HTERT RPE-1 (cell line): ENCODE measurements around the gene TTC9.
"Not testable (repeated sequence)": the region's sequence is repeated elsewhere in the genome, so short reads cannot be mapped to it uniquely, and the experiment has no call there.

Source experiments
- in situ Hi-C: fragments of 300-500 bp; cut with MboI; formaldehyde crosslinking; loops from 4 replicates; pipeline ENCODE4 v1.14.3; 2020; ENCODE audit warnings: low sequenced_read_pairs

Gene TTC9

DNA sequence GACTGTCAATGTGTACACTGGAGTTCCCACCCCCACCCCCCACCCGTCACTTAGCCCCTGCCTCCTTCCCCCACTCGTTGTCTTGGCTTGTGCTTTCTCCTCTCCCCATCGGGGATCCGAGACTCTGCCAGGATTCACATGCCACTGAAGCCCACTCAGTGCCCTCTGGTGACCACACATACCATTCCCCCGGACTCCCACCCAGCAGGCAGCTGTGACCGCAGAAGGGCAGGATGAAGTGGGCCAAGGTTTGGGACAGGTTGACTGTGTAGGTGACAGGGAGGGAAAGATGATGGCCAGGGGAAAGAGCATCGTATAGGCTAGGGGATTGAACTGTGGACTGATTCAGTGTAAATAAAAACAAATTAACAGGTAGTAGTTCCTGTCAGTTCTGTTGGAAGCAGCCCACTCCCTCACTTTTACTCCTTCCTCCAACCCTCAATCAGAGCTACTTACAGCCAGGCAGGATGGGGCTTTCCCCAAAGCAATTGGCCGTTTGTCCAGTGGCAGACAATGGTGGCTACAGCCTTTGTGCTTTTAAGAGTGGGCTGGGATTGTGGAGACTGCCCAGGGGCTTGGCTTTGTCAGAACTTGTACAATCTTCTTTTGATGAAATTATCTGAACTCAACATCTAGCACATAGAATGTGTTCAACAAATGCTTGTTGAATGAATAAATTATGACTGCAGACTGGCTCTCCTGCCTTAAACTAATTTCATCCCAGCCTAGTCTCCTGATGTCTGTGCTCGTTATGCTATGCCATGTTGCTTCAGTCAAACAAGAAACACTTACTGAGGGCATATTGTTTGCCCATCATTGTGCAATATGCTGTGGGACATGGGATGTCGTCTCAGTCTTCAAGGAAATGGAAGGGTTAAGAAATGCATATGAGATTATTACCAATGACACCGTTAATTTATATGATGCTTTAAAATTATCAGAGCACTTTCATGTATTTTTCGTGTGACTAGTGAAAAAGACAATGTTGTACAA, 30.2 kb downstream of the TTC9 start:
- in situ Hi-C loops, result no loop called here

- in situ Hi-C loops, result no loop called here
Observed at GRCh38 chr14:70677341-70677740, 35.6 kb downstream of the TTC9 start.

- in situ Hi-C loops, result no loop called here
Observed at GRCh38 chr14:70680748-70681147, 39.0 kb downstream of the TTC9 start.

DNA sequence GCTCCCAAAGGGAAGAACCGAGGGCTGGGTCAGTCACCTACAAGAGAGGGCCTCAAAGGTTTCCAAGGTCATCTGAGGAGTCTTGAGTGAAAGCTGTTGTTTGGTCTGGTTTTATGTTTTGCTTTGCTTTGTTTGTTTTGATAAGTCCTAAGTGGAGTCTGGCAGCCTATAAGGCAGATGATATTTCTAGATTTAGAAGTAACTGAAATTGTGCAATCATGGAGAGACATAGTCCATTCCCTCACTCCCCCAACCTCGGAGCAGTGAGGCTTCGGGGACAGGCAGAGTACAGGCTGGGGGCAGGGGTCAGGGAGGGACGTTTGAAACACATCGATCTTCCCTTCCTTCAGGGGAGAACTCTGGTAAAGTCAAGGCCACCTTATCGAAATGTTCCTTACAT, 42.3 kb downstream of the TTC9 start:
- in situ Hi-C loops, result no loop called here

GRCh38 chr14:70685474-70686197, 43.9 kb downstream of the TTC9 start:
- in situ Hi-C loops, result no loop called here

DNA sequence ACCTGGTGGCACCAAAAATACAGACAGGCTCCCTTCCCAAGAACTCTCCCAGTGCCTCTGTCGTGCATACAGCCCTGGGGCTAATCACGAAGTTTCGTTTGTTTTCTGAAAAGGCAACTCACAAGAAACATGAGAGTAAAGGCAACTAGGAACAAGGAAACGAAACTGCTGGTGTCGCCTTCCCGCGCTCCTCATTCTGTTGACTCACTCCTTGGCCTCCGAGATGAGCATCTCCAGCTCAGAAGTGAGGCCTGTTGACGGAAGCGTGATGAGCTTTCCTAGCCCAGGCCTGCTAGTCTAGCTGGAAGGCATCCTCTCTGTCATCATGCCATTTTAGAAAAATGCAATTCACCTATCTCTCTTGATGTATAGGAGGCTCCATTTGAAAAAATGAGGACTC, 50.5 kb downstream of the TTC9 start:
- in situ Hi-C loops, result no loop called here

- in situ Hi-C loops, result no loop called here
Observed at GRCh38 chr14:70696026-70696425, 54.3 kb downstream of the TTC9 start.

DNA sequence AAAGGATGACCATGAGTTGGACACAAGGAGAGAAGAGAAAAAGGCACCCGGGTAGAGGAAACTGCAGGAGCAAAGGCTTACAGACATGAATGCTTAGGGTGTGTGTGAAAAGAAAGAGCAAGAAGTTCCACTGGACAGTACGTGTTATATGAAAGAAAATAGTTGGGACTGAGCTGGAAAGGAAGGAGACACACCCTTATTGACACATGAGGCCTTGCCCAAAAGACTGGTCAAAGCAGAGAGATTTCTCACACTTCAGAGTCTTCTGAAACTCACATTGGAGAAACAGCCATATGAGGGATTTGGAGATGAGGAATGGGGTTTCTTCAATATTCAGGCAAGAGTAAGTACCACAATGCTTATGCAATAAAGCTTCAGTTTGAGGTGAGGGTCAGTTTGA, 56.0 kb downstream of the TTC9 start:
- in situ Hi-C loops, result no loop called here

GRCh38 chr14:70698288-70698687, 56.6 kb downstream of the TTC9 start:
- in situ Hi-C loops, result no loop called here

GRCh38 chr14:70699646-70700045, 57.9 kb downstream of the TTC9 start:
- in situ Hi-C loops, result no loop called here

- in situ Hi-C loops, result no loop called here
Observed at GRCh38 chr14:70700955-70701585, 59.4 kb downstream of the TTC9 start.

- in situ Hi-C loops, result no loop called here
Observed at GRCh38 chr14:70701610-70702009, 59.9 kb downstream of the TTC9 start.

DNA sequence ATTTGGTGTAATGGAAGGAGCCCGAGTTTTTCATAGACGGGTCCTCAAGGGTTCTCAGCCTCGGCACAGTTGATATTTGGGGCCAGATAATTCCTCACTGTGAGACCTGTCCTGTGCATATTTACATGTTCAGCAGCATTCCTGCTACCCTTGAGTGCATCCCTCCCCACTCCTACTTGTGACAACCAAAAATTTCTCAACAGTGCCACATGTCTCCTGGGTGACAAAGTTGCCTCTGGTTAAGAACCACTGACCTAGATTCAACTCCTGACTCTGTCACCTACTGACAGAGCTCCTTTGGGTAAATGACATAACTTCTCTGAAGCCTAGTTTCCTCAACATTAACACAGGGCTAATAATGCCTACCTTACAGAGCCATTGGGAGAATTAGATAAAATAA, 60.4 kb downstream of the TTC9 start:
- in situ Hi-C loops, result no loop called here

DNA sequence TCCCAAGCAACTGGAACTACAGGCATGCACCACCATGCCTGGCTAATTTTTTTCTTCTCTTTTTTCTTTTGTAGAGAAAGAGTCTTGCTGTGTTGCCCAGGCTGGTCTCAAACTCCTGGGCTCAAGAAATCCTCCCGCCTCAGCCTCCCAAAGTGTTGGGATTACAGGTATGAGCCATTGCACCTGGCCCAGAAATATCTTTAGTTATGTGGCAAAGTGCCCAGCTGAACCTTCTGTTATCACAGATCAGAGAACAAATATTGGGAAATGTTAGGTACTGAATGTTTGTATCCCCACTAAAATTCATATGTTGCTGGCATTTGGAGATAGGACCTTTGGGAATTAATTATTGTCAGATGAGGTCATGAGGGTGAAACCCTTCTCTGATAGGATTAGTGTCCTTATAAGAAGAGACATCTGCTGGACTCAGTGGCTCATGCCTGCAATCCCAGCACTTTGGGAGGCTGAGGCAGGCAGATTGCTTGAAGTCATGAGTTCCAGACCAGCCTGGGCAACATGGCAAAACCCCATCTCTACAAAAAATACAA, 62.0 kb downstream of the TTC9 start:
- in situ Hi-C loops, result not testable (repeated sequence)

- in situ Hi-C loops, result no loop called here
Observed at GRCh38 chr14:70704960-70705359, 63.2 kb downstream of the TTC9 start.

DNA sequence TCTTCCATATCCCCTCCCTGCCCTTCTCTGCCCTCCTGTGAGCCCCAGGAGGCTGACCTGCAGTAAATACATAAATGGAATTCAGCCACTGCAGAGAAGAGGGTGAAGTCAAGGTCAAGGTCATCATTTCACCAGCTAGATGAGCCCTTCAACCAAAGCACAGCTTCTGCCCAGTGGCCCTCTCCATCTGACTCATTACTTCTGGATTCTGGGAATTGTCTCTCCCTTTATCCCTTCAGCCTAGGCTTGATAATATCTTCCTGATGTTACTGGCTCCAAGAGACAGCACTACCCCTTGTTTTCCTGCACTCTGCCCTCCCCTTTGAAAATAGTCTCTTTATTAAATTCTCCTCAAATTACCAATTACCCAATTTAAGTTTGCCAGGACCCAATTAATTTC, 64.5 kb downstream of the TTC9 start:
- in situ Hi-C loops, result no loop called here

GRCh38 chr14:70707138-70708038, 65.7 kb downstream of the TTC9 start:
- in situ Hi-C loops, result no loop called here

DNA sequence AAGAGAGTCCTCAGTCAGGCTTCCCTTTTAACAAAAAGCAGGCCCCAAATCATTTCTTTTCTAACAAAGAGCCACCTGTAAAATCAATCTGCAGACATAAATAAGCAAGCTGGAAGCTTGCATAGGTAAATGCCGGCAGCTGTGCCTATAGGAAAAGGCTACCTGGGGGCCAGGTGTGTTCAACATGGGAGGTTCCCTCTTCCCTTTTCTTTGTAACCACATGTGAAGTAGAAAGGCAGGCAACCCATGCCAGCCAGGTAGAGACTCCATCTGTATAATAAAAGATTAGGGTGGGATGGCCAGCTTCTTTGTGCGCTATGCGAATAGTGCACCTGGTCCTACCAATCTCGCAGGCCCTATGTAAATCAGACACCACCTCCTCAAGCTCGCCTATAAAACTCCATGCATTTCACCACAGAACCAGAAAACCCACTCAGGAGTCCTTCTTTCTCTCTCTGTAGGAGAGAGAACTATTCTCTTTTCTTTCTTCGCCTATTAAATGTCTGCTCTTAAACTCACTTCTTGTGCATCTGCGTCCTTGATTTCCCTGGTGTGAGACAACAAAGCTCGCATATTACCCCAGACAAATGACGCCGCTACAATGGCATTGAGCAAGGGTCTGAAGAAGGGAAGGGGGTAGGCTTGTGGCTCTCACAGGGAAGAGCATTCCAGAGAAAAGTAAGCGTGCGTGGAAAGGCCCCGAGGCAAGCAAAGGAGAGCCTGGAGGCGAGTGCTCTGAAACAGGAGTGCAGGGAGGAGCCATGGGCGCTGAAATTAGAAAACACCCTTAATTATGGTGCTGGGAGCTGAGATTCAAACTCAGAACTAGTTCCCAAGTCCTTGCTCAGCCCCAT, 67.2 kb downstream of the TTC9 start:
- in situ Hi-C loops, result no loop called here

DNA sequence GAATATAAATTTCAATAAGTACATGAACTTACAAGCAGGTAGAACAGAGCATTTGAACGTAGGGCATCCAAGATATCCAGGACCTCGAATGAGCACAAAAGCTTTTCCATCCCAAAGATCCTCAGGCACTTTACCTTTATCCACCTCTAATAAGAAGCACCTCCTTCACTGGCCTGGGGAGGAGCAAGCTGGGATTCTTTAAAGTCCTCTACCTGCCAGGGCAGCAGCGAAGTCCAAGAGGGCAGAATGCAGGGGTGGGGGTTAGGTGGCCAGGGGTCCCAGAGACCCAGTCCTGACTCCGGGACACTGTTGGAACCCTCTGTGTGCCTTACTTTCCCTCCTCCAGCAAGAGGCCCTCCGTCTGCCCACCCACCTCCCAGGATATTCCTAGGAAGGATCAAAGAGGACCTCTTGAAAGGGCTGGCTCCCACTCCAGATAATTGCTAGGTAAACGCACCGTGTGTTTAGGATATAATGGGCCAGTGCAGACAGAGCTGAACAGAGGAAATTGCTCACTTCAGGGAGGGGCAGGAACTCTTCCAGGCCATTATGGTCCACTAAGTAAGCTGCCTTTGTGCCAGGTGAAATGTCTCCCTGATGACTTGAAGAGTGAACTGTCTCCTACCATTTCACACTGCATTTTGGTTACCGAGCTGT, 68.1 kb downstream of the TTC9 start:
- in situ Hi-C loops, result no loop called here
